GM23338 (cell line): ENCODE measurements around the gene ZNF200. TPM values are rescaled to one million over a fixed set of nuclear protein-coding genes. Genes with fewer than 3 reads are reported as not detected.
A peak's percentile ranks its signal among the peaks of the same experiment; 100 is the strongest.

Source experiments
- ATAC-seq: fragments of 200-7000 bp; cut with Tn5 transposase; 3 replicates; pipeline ENCODE4 v1.9.1; 2020
- DNase-seq: peaks from one replicate; pipeline ENCODE4 v3.0.0-alpha.2; 2015; ENCODE audit warnings: low spot score
- H2AFZ ChIP-seq: fragments of 200-600 bp; sonication (generic); 2 replicates; pipeline ENCODE4 v1.8.0; 2016; ENCODE audit warnings: antibody characterized with exemption, mild to moderate bottlenecking, moderate library complexity
- H3F3A ChIP-seq: fragments of 200-600 bp; sonication (generic); replicated peaks from 2 replicates; pipeline ENCODE4 v1.8.0; 2017; ENCODE audit warnings: antibody characterized with exemption, mixed run types, low read depth
- H3K27ac ChIP-seq: fragments of 200-600 bp; sonication (generic); 2 replicates; pipeline ENCODE4 v1.6.1; 2016; ENCODE audit warnings: low read depth
- H3K27me3 ChIP-seq: fragments of 200-600 bp; sonication (generic); 2 replicates; pipeline ENCODE4 v1.8.0; 2016; ENCODE audit warnings: mild to moderate bottlenecking, mixed run types, moderate library complexity; ENCODE audit not compliant: insufficient read depth
- H3K36me3 ChIP-seq: fragments of 200-600 bp; sonication (generic); 2 replicates; pipeline ENCODE4 v1.8.0; 2016; ENCODE audit warnings: mild to moderate bottlenecking; ENCODE audit not compliant: insufficient read depth
- H3K4me1 ChIP-seq: fragments of 200-600 bp; sonication (generic); 2 replicates; pipeline ENCODE4 v1.8.0; 2016; ENCODE audit warnings: mild to moderate bottlenecking, moderate library complexity; ENCODE audit not compliant: insufficient read depth
- H3K4me2 ChIP-seq: fragments of 200-600 bp; sonication (generic); 2 replicates; pipeline ENCODE4 v1.7.1; 2017; ENCODE audit warnings: mixed run types
- H3K4me3 ChIP-seq: fragments of 200-600 bp; sonication (generic); 2 replicates; pipeline ENCODE4 v1.6.1; 2016; ENCODE audit warnings: mixed run types
- H3K79me2 ChIP-seq: fragments of 200-600 bp; sonication (generic); replicated peaks from 2 replicates; pipeline ENCODE4 v1.8.0; 2017; ENCODE audit warnings: mild to moderate bottlenecking; ENCODE audit not compliant: insufficient read depth
- H3K9me2 ChIP-seq: fragments of 200-600 bp; sonication (generic); 2 replicates; pipeline ENCODE4 v1.8.0; 2017; ENCODE audit not compliant: insufficient read depth
- H4K20me1 ChIP-seq: fragments of 200-600 bp; sonication (generic); replicated peaks from 2 replicates; pipeline ENCODE4 v1.8.0; 2017; ENCODE audit warnings: mild to moderate bottlenecking; ENCODE audit not compliant: insufficient read depth
- H3K27ac Mint-ChIP-seq: 2 replicates; pipeline ENCODE4 v1.8.0; 2020; ENCODE audit warnings: inconsistent platforms, mild to moderate bottlenecking, moderate library complexity, mixed read lengths
- H3K27me3 Mint-ChIP-seq: 3 replicates; pipeline ENCODE4 v1.8.0; 2022; ENCODE audit warnings: low read depth, mild to moderate bottlenecking, moderate library complexity, mixed read lengths, inconsistent platforms; ENCODE audit not compliant: insufficient read depth, poor library complexity
- H3K36me3 Mint-ChIP-seq: 3 replicates; pipeline ENCODE4 v1.8.0; 2021; ENCODE audit warnings: low read depth, mild to moderate bottlenecking, inconsistent platforms, moderate library complexity, mixed read lengths
- H3K4me1 Mint-ChIP-seq: 3 replicates; pipeline ENCODE4 v1.8.0; 2020; ENCODE audit warnings: mild to moderate bottlenecking, inconsistent platforms, mixed read lengths
- H3K4me3 Mint-ChIP-seq: 3 replicates; pipeline ENCODE4 v1.8.0; 2021; ENCODE audit warnings: moderate library complexity, mild to moderate bottlenecking, inconsistent platforms, mixed read lengths
- H3K9me3 Mint-ChIP-seq: 3 replicates; pipeline ENCODE4 v1.8.0; 2020; ENCODE audit warnings: moderate library complexity, mild to moderate bottlenecking, inconsistent platforms, mixed read lengths
- CREB1 ChIP-seq: fragments of 250-450 bp; sonication (Bioruptor Pico); IDR thresholded peaks from 2 replicates; pipeline ENCODE4 v1.5.0; 2020; ENCODE audit warnings: low read depth, mild to moderate bottlenecking, moderate library complexity
- JUNB ChIP-seq: IDR thresholded peaks from one replicate; pipeline ENCODE4 v1.6.1; 2016; ENCODE audit warnings: antibody characterized with exemption; ENCODE audit not compliant: unreplicated experiment
- ZNF114 ChIP-seq: fragments of 250-450 bp; sonication (Bioruptor Pico); IDR thresholded peaks from 2 replicates; pipeline ENCODE4 v1.5.0; 2020; ENCODE audit warnings: mild to moderate bottlenecking, moderate library complexity
- ZNF331 ChIP-seq: fragments of 250-450 bp; sonication (Bioruptor Pico); IDR thresholded peaks from 2 replicates; pipeline ENCODE4 v1.5.0; 2020; ENCODE audit warnings: low read depth, mild to moderate bottlenecking, moderate library complexity
- polyA plus RNA-seq: library from polyadenylated mRNA; unstranded; fragments of >200 nt; fragmentation: Nextera tagmentation; extraction: Ambion mirVana; gene quantifications from 2 replicates; pipeline ENCODE4 v1.2.1, GENCODE V29; 2016
- total RNA-seq: library from RNA; depleted of rRNA; stranded (reverse); fragments of >200 nt; shearing (Covaris generic); gene quantifications from 2 replicates; pipeline ENCODE4 v1.2.3, GENCODE V29; 2014
- TF ChIP-seq, protein P1 (sequence below): fragments of 250-450 bp; sonication (Bioruptor Pico); IDR thresholded peaks from 2 replicates; pipeline ENCODE4 v1.5.0; 2020; ENCODE audit warnings: mild to moderate bottlenecking, moderate library complexity
- TF ChIP-seq, protein P2 (sequence below): IDR thresholded peaks from 2 replicates; pipeline ENCODE4 v1.6.1; 2016; ENCODE audit warnings: antibody characterized with exemption

ZNF200 gene
- total and polyA plus RNA-seq, 2 experiments from 2014 or later = 9.2 to 9.7 TPM

DNA sequence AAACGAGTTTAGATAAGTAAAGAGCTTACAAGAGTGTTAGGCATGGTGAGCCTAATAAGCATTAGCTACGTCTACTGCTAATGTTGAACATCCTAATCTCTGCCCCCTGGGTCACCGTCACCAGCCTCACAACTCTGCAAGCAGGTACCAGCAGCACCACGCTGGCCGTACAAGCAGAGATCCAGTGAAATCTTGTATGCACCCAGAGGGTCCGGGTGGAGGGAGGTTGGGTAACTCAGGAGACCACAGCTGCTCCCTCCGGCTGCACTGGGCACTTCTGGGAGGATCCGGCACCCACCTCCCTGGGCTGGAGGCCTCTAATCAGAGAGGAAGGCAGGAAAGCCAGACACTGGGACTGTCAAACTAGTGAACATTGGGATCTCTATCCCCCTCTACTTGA is 55.3 kb downstream of the ZNF200 start (continued):
- TF ChIP-seq, protein P1, sequence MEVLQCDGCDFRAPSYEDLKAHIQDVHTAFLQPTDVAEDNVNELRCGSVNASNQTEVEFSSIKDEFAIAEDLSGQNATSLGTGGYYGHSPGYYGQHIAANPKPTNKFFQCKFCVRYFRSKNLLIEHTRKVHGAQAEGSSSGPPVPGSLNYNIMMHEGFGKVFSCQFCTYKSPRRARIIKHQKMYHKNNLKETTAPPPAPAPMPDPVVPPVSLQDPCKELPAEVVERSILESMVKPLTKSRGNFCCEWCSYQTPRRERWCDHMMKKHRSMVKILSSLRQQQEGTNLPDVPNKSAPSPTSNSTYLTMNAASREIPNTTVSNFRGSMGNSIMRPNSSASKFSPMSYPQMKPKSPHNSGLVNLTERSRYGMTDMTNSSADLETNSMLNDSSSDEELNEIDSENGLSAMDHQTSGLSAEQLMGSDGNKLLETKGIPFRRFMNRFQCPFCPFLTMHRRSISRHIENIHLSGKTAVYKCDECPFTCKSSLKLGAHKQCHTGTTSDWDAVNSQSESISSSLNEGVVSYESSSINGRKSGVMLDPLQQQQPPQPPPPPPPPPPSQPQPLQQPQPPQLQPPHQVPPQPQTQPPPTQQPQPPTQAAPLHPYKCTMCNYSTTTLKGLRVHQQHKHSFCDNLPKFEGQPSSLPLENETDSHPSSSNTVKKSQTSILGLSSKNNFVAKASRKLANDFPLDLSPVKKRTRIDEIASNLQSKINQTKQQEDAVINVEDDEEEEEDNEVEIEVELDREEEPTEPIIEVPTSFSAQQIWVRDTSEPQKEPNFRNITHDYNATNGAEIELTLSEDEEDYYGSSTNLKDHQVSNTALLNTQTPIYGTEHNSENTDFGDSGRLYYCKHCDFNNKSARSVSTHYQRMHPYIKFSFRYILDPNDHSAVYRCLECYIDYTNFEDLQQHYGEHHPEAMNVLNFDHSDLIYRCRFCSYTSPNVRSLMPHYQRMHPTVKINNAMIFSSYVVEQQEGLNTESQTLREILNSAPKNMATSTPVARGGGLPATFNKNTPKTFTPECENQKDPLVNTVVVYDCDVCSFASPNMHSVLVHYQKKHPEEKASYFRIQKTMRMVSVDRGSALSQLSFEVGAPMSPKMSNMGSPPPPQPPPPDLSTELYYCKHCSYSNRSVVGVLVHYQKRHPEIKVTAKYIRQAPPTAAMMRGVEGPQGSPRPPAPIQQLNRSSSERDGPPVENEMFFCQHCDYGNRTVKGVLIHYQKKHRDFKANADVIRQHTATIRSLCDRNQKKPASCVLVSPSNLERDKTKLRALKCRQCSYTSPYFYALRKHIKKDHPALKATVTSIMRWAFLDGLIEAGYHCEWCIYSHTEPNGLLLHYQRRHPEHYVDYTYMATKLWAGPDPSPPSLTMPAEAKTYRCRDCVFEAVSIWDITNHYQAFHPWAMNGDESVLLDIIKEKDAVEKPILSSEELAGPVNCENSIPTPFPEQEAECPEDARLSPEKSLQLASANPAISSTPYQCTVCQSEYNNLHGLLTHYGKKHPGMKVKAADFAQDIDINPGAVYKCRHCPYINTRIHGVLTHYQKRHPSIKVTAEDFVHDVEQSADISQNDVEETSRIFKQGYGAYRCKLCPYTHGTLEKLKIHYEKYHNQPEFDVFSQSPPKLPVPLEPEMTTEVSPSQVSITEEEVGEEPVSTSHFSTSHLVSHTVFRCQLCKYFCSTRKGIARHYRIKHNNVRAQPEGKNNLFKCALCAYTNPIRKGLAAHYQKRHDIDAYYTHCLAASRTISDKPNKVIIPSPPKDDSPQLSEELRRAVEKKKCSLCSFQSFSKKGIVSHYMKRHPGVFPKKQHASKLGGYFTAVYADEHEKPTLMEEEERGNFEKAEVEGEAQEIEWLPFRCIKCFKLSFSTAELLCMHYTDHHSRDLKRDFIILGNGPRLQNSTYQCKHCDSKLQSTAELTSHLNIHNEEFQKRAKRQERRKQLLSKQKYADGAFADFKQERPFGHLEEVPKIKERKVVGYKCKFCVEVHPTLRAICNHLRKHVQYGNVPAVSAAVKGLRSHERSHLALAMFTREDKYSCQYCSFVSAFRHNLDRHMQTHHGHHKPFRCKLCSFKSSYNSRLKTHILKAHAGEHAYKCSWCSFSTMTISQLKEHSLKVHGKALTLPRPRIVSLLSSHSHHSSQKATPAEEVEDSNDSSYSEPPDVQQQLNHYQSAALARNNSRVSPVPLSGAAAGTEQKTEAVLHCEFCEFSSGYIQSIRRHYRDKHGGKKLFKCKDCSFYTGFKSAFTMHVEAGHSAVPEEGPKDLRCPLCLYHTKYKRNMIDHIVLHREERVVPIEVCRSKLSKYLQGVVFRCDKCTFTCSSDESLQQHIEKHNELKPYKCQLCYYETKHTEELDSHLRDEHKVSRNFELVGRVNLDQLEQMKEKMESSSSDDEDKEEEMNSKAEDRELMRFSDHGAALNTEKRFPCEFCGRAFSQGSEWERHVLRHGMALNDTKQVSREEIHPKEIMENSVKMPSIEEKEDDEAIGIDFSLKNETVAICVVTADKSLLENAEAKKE (CRISPR knock-in tag) = no peak

DNA sequence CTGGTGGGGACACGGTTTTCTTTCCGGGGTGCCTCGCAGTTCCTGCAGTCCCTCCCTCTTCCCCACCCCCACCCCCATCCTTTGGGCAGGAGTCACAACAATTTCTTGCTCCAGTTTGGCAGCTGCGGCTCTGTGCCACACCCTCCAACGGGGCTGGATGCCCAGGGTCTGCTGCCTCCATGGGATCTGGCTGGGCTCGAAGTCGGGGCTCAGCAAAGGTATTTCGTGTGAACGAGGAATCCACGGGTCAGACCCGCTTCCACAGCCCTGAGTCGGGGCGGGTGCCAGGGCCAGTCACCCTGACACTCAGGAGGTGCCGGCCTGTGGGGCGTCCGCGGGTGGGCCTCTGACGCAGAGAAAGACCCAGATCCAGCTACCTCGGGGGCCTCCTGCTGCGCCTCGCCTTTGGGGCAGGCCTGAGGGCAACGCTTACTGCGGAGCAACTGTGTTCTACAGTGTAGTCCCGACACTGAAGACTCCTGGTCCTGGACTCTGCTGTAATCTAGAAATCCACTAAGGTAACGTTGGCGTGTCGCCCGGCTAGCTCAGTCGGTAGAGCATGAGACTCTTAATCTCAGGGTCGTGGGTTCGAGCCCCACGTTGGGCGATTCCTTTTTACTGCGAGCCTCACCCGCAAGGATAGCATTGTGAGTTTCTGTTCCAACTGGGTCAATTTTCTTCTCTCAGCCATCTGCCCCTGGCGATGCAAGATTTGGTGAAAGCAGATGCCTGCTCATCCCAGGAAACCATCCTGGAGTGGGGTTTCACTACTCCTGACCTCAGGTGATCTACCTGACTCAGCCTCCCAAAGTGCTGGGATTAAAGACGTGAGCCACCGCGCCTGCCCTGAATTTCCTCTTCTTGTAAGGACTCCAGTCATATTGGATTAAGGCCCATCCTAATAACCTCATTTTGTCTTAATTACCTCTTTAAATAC is 59.5 kb downstream of the ZNF200 start:
- peaks cover 19% of the 10 kb centered on the region for H3K4me1 Mint-ChIP-seq
- Histone ChIP-seq H4K20me1 (no peaks in the 10 kb centered on the region; the same call in 1 of the 2 replicates), H3K4me3 (peak overlapping the region; percentile 85), H3K4me1 (peaks cover 3% of the 10 kb centered on the region; the same call in 1 of the 2 replicates), H3K79me2 (no peaks in the 10 kb centered on the region), H3K27me3 (peaks cover 12% of the 10 kb centered on the region; the same call in 1 of the 2 replicates), H3F3A (peaks cover 47% of the 10 kb centered on the region), H3K36me3 (no peaks in the 10 kb centered on the region), H2AFZ (peak overlapping the region; percentile 94), H3K27ac (no peak overlapping the region), H3K9me2 (no peaks in the 10 kb centered on the region), H3K4me2 (peak overlapping the region; percentile 84)
- no peak overlapping the region; the same call in 1 of the 2 replicates for H3K27ac Mint-ChIP-seq
- H3K4me3 Mint-ChIP-seq = peak overlapping the region; percentile 71
- peaks cover 51% of the 10 kb centered on the region for H3K27me3 Mint-ChIP-seq
- peak; percentile 14 for ATAC-seq
- H3K9me3 Mint-ChIP-seq = peaks cover 12% of the 10 kb centered on the region; the same call in 2 of the 3 replicates
- H3K36me3 Mint-ChIP-seq = peaks cover 3% of the 10 kb centered on the region; the same call in 2 of the 3 replicates
- DNase-seq = peak; percentile 80
- TF ChIP-seq, protein P2, sequence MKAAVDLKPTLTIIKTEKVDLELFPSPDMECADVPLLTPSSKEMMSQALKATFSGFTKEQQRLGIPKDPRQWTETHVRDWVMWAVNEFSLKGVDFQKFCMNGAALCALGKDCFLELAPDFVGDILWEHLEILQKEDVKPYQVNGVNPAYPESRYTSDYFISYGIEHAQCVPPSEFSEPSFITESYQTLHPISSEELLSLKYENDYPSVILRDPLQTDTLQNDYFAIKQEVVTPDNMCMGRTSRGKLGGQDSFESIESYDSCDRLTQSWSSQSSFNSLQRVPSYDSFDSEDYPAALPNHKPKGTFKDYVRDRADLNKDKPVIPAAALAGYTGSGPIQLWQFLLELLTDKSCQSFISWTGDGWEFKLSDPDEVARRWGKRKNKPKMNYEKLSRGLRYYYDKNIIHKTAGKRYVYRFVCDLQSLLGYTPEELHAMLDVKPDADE = peak; percentile 18; the same call in 1 of the 2 replicates
- TF ChIP-seq, protein P1 (CRISPR knock-in tag) = peak; percentile 26; the same call in 1 of the 2 replicates
- TF ChIP-seq CREB1 (CRISPR knock-in tag) (no peak; the same call in 1 of the 2 replicates), ZNF114 (CRISPR knock-in tag) (no peak), ZNF331 (CRISPR knock-in tag) (no peak), JUNB (no peak)
